WTC11 (cell line): ENCODE data around the gene RNASEH2C. TPM values are rescaled to one million over a fixed set of nuclear protein-coding genes. Genes with fewer than 3 reads are reported as not detected.
"Not testable (repeated sequence)": the region's sequence is repeated elsewhere in the genome, so short reads cannot be mapped to it uniquely, and the experiment has no call there.

Source experiments
- ATAC-seq: fragments of 200-7000 bp; cut with Tn5 transposase; 2 replicates; pipeline ENCODE4 v1.10.0; 2021; ENCODE audit warnings: mild to moderate bottlenecking, moderate library complexity
- CTCF ChIA-PET: fragments of 300-600 bp; sonication (Branson Sonifier 250); formaldehyde crosslinking; loops from one replicate; lab custom pipeline; 2021; ENCODE audit warnings: antibody characterized with exemption; lab: Charles Lee
- POLR2A ChIA-PET: fragments of 350-600 bp; sonication (Branson Sonifier 250); formaldehyde crosslinking; loops from one replicate; lab custom pipeline; 2021; ENCODE audit warnings: antibody characterized with exemption; lab: Charles Lee
- DNase-seq: peaks from one replicate; pipeline ENCODE4 v3.0.0; 2021; ENCODE audit warnings: low spot score
- H3K27ac Mint-ChIP-seq: 2 replicates; pipeline ENCODE4 v1.8.0; 2021; ENCODE audit warnings: mixed read lengths
- H3K27me3 Mint-ChIP-seq: 2 replicates; pipeline ENCODE4 v1.8.0; 2021; ENCODE audit warnings: low read depth, mild to moderate bottlenecking, moderate library complexity, mixed read lengths
- H3K36me3 Mint-ChIP-seq: 2 replicates; pipeline ENCODE4 v1.8.0; 2021; ENCODE audit warnings: mixed read lengths
- H3K4me1 Mint-ChIP-seq: 2 replicates; pipeline ENCODE4 v1.8.0; 2022; ENCODE audit warnings: mixed read lengths
- H3K4me3 Mint-ChIP-seq: 2 replicates; pipeline ENCODE4 v1.8.0; 2021; ENCODE audit warnings: mild to moderate bottlenecking, moderate library complexity, mixed read lengths
- H3K9me3 Mint-ChIP-seq: 2 replicates; pipeline ENCODE4 v1.8.0; 2021; ENCODE audit warnings: mixed read lengths
- FOXJ3 ChIP-seq: sonication (generic); formaldehyde crosslinking; IDR thresholded peaks from 2 replicates; pipeline ENCODE4 v1.9.0; 2021; ENCODE audit warnings: missing genetic modification reagents, mild to moderate bottlenecking, borderline replicate concordance
- HMGA2 ChIP-seq: fragments of 250-450 bp; sonication (Bioruptor Pico); IDR thresholded peaks from 2 replicates; pipeline ENCODE4 v1.4.0; 2021; ENCODE audit warnings: mild to moderate bottlenecking, moderate library complexity
- NFATC4 ChIP-seq: fragments of 250-450 bp; sonication (Bioruptor Pico); IDR thresholded peaks from 2 replicates; pipeline ENCODE4 v1.9.0; 2021; ENCODE audit warnings: mild to moderate bottlenecking
- SP1 ChIP-seq: sonication (generic); formaldehyde crosslinking; conservative IDR thresholded peaks from 2 replicates; pipeline ENCODE4 v1.8.1; 2022; ENCODE audit warnings: missing genetic modification reagents
- ZNF121 ChIP-seq: sonication (generic); formaldehyde crosslinking; IDR thresholded peaks from 2 replicates; pipeline ENCODE4 v1.8.0; 2023; ENCODE audit warnings: missing genetic modification reagents
- total RNA-seq: library from RNA; stranded (reverse); gene quantifications from 3 replicates; pipeline ENCODE4 v1.2.3, GENCODE V29; 2021
- TF ChIP-seq, protein P1 (sequence below): sonication (generic); formaldehyde crosslinking; IDR thresholded peaks from 2 replicates; pipeline ENCODE4 v1.8.0; 2022; ENCODE audit warnings: missing genetic modification reagents
- TF ChIP-seq, protein P2 (sequence below): fragments of 250-450 bp; sonication (Bioruptor Pico); conservative IDR thresholded peaks from 2 replicates; pipeline ENCODE4 v1.9.0; 2021; ENCODE audit warnings: mild to moderate bottlenecking
- TF ChIP-seq, protein P3 (sequence below): sonication (generic); formaldehyde crosslinking; IDR thresholded peaks from 2 replicates; pipeline ENCODE4 v1.8.1; 2022; ENCODE audit warnings: low read depth, missing genetic modification reagents, borderline replicate concordance
- TF ChIP-seq, protein P4 (sequence below): sonication (generic); formaldehyde crosslinking; IDR thresholded peaks from 2 replicates; pipeline ENCODE4 v1.8.1; 2022; ENCODE audit warnings: mild to moderate bottlenecking, missing genetic modification reagents, moderate library complexity, borderline replicate concordance
- TF ChIP-seq, protein P5 (sequence below): sonication (generic); formaldehyde crosslinking; IDR thresholded peaks from 2 replicates; pipeline ENCODE4 v1.8.0; 2023; ENCODE audit warnings: missing genetic modification reagents, mild to moderate bottlenecking, borderline replicate concordance
- TF ChIP-seq, protein P6 (sequence below): fragments of 250-450 bp; sonication (Bioruptor Pico); IDR thresholded peaks from 2 replicates; pipeline ENCODE4 v1.9.0; 2021; ENCODE audit warnings: mild to moderate bottlenecking
- TF ChIP-seq, protein P7 (sequence below): sonication (generic); formaldehyde crosslinking; IDR thresholded peaks from 2 replicates; pipeline ENCODE4 v1.8.1; 2023; ENCODE audit warnings: mild to moderate bottlenecking, moderate library complexity, missing genetic modification reagents

Gene RNASEH2C
- total RNA-seq, 1 experiment from 2014 or later: 42.1 TPM

DNA sequence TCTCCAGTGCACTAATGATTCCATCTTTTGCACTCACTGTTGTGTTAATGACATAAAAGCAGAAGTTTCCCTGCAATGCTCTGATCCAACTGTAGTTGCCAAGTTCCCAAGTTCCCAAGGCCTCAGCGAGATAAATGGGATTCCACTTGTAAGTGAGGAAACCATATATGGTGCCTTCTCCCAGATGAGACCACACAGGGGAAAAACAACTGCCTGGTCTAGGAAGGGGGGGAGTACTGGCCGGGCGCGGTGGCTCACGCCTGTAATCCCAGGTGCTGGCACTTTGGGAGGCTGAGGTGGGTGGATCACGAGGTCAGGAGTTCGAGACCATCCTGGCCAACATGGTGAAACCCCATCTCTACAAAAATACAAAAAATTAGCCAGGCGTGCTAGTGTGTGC, 34.6 kb downstream of the RNASEH2C start:
- H3K27ac Mint-ChIP-seq: no peak overlapping the region
- no peaks in the 10 kb centered on the region for H3K9me3 Mint-ChIP-seq
- TF ChIP-seq HMGA2 (CRISPR knock-in tag): no peak
- no peak for ATAC-seq
- H3K27me3 Mint-ChIP-seq: peaks cover 5% of the 10 kb centered on the region; the same call in 1 of the 2 replicates
- no peak overlapping the region for H3K4me3 Mint-ChIP-seq
- ChIA-PET POLR2A (no interaction called here), CTCF (interaction anchor here (0.7 to 1.7 kb wide), 4 partner anchors 42 to 181 kb away, joined by 3 to 7 read pairs (median 4); partner anchors contain the start of gene SIPA1)
- DNase-seq: no peak
- H3K36me3 Mint-ChIP-seq: no peaks in the 10 kb centered on the region
- peaks cover 3% of the 10 kb centered on the region; the same call in 1 of the 2 replicates for H3K4me1 Mint-ChIP-seq

DNA sequence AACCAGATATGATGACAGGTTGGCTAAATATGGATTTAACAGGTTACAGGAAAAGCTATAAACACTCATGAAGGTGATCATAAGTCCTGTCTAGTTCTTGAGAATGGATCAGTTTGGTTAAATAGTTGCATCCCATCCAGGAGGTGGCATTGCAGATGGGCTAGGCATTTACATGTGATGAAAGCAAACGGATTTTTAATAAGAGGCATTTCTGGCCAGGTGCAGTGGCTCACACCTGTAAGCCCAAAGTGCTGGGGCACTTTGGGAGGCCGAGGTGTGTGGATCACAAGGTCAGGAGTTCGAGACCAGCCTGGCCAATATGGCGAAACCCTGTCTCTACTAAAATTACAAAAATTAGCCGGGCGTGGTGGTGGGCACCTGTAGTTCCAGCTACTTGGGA, 37.1 kb downstream of the RNASEH2C start:
- H3K27me3 Mint-ChIP-seq, H3K9me3 Mint-ChIP-seq, CTCF ChIA-PET, POLR2A ChIA-PET, H3K4me3 Mint-ChIP-seq, H3K4me1 Mint-ChIP-seq, H3K27ac Mint-ChIP-seq, ATAC-seq, DNase-seq, H3K36me3 Mint-ChIP-seq: not testable (repeated sequence)

DNA sequence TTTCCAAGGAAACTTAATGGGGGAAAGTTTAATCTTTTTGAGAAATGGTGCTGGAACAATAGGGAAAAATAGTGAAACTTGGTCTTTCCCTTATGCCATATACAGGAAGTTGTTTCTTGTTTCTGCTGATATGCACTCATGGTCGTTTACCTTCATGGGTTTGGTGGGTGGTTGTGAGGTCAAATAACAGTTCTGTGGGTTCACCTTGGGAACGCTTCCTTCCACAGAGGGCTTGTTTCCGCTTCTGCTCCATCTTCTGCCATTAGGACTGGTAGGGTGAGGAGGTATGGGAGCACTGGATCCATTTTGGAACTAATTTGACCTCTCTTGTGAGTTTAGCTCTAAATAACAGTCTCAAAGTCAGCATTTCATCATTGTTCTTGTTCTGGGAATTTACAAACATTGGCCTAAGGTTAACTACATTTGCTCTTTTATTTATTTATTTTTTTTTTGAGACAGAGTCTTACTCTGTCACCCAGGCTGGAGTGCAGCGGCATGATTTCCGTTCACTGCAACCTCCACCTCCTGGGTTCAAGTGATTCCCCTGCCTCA, 40.3 kb downstream of the RNASEH2C start:
- Mint-ChIP-seq H3K4me3 (no peak overlapping the region), H3K9me3 (no peaks in the 10 kb centered on the region), H3K27me3 (peaks cover 9% of the 10 kb centered on the region; the same call in 1 of the 2 replicates), H3K27ac (no peak overlapping the region), H3K4me1 (no peaks in the 10 kb centered on the region), H3K36me3 (no peaks in the 10 kb centered on the region)
- DNase-seq (no peak), ATAC-seq (no peak)
- CTCF ChIA-PET: interaction anchor here (0.6 to 0.8 kb wide), 2 partner anchors 17 to 110 kb away, joined by 3 to 6 read pairs; no protein-coding TSS in a partner anchor
- POLR2A ChIA-PET: no interaction called here
- TF ChIP-seq, protein P1, sequence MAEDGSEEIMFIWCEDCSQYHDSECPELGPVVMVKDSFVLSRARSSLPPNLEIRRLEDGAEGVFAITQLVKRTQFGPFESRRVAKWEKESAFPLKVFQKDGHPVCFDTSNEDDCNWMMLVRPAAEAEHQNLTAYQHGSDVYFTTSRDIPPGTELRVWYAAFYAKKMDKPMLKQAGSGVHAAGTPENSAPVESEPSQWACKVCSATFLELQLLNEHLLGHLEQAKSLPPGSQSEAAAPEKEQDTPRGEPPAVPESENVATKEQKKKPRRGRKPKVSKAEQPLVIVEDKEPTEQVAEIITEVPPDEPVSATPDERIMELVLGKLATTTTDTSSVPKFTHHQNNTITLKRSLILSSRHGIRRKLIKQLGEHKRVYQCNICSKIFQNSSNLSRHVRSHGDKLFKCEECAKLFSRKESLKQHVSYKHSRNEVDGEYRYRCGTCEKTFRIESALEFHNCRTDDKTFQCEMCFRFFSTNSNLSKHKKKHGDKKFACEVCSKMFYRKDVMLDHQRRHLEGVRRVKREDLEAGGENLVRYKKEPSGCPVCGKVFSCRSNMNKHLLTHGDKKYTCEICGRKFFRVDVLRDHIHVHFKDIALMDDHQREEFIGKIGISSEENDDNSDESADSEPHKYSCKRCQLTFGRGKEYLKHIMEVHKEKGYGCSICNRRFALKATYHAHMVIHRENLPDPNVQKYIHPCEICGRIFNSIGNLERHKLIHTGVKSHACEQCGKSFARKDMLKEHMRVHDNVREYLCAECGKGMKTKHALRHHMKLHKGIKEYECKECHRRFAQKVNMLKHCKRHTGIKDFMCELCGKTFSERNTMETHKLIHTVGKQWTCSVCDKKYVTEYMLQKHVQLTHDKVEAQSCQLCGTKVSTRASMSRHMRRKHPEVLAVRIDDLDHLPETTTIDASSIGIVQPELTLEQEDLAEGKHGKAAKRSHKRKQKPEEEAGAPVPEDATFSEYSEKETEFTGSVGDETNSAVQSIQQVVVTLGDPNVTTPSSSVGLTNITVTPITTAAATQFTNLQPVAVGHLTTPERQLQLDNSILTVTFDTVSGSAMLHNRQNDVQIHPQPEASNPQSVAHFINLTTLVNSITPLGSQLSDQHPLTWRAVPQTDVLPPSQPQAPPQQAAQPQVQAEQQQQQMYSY (CRISPR knock-in tag): no peak
- TF ChIP-seq SP1 (CRISPR knock-in tag) (no peak), ZNF121 (CRISPR knock-in tag) (no peak), NFATC4 (CRISPR knock-in tag) (no peak), FOXJ3 (CRISPR knock-in tag) (no peak)
- TF ChIP-seq, protein P2, sequence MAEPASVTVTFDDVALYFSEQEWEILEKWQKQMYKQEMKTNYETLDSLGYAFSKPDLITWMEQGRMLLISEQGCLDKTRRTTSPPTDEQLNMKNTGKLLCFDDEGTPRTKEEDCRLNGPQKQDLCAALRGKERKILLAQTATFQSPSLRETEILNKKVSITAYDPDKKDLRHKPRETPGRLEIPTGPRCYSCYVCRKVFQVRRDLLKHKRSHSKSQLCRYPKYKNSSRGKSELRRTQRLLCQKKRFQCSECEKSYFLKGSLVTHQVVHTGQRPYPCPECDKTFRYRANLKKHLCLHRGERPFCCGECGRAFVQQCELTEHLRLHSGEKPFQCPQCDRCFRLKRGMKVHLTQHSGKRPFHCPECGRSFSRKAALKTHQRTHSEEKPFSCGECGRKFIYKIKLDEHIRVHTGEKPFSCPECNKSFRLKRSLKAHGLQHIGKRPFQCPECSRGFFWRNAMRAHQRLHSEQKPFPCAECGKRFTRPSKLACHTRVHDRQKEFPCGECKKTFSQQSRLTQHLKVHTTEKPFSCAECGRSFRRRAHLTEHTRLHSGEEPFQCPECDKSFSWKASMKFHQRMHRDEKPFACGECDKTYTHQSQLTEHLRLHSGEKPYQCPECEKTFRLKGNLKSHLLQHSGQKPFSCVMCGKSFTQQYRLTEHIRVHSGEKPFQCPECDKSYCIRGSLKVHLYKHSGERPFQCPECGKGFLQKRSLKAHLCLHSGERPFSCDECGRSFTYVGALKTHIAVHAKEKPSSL (CRISPR knock-in tag): no peak
- TF ChIP-seq, protein P3, sequence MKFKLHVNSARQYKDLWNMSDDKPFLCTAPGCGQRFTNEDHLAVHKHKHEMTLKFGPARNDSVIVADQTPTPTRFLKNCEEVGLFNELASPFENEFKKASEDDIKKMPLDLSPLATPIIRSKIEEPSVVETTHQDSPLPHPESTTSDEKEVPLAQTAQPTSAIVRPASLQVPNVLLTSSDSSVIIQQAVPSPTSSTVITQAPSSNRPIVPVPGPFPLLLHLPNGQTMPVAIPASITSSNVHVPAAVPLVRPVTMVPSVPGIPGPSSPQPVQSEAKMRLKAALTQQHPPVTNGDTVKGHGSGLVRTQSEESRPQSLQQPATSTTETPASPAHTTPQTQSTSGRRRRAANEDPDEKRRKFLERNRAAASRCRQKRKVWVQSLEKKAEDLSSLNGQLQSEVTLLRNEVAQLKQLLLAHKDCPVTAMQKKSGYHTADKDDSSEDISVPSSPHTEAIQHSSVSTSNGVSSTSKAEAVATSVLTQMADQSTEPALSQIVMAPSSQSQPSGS: no peak
- TF ChIP-seq, protein P4, sequence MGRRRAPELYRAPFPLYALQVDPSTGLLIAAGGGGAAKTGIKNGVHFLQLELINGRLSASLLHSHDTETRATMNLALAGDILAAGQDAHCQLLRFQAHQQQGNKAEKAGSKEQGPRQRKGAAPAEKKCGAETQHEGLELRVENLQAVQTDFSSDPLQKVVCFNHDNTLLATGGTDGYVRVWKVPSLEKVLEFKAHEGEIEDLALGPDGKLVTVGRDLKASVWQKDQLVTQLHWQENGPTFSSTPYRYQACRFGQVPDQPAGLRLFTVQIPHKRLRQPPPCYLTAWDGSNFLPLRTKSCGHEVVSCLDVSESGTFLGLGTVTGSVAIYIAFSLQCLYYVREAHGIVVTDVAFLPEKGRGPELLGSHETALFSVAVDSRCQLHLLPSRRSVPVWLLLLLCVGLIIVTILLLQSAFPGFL (CRISPR knock-in tag): no peak
- TF ChIP-seq, protein P5, sequence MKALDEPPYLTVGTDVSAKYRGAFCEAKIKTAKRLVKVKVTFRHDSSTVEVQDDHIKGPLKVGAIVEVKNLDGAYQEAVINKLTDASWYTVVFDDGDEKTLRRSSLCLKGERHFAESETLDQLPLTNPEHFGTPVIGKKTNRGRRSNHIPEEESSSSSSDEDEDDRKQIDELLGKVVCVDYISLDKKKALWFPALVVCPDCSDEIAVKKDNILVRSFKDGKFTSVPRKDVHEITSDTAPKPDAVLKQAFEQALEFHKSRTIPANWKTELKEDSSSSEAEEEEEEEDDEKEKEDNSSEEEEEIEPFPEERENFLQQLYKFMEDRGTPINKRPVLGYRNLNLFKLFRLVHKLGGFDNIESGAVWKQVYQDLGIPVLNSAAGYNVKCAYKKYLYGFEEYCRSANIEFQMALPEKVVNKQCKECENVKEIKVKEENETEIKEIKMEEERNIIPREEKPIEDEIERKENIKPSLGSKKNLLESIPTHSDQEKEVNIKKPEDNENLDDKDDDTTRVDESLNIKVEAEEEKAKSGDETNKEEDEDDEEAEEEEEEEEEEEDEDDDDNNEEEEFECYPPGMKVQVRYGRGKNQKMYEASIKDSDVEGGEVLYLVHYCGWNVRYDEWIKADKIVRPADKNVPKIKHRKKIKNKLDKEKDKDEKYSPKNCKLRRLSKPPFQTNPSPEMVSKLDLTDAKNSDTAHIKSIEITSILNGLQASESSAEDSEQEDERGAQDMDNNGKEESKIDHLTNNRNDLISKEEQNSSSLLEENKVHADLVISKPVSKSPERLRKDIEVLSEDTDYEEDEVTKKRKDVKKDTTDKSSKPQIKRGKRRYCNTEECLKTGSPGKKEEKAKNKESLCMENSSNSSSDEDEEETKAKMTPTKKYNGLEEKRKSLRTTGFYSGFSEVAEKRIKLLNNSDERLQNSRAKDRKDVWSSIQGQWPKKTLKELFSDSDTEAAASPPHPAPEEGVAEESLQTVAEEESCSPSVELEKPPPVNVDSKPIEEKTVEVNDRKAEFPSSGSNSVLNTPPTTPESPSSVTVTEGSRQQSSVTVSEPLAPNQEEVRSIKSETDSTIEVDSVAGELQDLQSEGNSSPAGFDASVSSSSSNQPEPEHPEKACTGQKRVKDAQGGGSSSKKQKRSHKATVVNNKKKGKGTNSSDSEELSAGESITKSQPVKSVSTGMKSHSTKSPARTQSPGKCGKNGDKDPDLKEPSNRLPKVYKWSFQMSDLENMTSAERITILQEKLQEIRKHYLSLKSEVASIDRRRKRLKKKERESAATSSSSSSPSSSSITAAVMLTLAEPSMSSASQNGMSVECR: no peak
- TF ChIP-seq, protein P6, sequence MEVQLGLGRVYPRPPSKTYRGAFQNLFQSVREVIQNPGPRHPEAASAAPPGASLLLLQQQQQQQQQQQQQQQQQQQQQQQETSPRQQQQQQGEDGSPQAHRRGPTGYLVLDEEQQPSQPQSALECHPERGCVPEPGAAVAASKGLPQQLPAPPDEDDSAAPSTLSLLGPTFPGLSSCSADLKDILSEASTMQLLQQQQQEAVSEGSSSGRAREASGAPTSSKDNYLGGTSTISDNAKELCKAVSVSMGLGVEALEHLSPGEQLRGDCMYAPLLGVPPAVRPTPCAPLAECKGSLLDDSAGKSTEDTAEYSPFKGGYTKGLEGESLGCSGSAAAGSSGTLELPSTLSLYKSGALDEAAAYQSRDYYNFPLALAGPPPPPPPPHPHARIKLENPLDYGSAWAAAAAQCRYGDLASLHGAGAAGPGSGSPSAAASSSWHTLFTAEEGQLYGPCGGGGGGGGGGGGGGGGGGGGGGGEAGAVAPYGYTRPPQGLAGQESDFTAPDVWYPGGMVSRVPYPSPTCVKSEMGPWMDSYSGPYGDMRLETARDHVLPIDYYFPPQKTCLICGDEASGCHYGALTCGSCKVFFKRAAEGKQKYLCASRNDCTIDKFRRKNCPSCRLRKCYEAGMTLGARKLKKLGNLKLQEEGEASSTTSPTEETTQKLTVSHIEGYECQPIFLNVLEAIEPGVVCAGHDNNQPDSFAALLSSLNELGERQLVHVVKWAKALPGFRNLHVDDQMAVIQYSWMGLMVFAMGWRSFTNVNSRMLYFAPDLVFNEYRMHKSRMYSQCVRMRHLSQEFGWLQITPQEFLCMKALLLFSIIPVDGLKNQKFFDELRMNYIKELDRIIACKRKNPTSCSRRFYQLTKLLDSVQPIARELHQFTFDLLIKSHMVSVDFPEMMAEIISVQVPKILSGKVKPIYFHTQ (CRISPR knock-in tag): no peak
- TF ChIP-seq, protein P7, sequence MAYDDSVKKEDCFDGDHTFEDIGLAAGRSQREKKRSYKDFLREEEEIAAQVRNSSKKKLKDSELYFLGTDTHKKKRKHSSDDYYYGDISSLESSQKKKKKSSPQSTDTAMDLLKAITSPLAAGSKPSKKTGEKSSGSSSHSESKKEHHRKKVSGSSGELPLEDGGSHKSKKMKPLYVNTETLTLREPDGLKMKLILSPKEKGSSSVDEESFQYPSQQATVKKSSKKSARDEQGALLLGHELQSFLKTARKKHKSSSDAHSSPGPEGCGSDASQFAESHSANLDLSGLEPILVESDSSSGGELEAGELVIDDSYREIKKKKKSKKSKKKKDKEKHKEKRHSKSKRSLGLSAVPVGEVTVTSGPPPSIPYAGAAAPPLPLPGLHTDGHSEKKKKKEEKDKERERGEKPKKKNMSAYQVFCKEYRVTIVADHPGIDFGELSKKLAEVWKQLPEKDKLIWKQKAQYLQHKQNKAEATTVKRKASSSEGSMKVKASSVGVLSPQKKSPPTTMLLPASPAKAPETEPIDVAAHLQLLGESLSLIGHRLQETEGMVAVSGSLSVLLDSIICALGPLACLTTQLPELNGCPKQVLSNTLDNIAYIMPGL (CRISPR knock-in tag): no peak
